Fibroblast of skin of left biceps (primary cell): ENCODE data around the gene HUS1.
"Not testable (repeated sequence)": the region's sequence is repeated elsewhere in the genome, so short reads cannot be mapped to it uniquely, and the experiment has no call there.

Experiments
- DNase-seq, 2 experiments: peaks; one replicate each; pipeline ENCODE4 v3.0.0-alpha.2; 2013; ENCODE audit warnings: low read depth in 2 of 2

Gene HUS1

DNA sequence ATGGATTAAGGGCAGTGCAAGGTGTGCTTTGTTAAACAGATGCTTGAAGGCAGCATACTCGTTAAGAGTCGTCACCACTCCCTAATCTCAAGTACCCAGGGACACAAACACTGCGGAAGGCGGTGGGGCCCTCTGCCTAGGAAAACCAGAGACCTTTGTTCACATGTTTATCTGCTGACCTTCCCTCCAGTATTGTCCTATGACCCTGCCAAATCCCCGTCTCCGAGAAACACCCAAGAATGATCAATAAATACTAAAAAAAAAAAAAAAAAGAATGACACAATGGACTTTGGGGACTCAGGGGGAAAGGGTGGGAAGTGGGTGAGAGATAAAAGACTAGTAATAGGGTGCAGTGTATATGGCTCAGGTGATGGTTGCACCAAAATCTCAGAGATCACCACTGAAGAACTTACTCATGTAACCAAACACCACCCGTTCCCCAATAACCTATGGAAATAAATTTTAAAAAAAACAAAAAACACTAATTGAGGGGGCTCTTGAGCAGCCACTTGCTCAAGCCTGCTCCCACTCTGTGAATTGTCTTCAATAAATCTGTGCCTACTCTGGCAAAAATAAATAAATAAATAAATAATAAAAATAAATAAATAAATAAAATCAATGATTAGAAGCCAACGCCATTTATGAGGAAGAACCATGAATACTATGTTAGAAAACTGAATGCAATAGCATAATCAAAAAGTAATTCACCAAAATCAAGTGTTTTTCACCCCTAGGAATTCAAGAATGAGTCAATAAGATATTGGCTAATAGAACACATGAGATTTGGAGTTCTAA is 56.1 kb downstream of the HUS1 start:
- DNase-seq, result not testable (repeated sequence)

DNA sequence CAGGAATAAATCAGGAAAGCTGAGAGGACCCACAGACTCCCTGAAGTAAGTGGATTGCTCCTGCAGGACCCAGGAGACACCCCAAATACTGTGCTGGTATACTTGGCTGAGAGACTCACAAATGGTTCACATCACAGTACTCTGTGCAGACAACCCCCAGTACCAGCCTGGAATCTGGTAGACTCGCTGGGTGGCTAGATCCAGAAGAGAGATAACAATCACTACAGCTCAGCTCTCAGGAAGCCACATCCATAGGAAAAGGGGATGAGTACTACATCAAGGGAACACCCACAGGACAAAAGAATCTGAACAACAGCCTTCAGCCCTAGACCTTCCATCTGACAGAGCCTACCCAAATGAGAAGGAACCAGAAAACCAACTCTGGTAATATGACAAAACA is 62.9 kb downstream of the HUS1 start:
- not testable (repeated sequence) for DNase-seq

DNA sequence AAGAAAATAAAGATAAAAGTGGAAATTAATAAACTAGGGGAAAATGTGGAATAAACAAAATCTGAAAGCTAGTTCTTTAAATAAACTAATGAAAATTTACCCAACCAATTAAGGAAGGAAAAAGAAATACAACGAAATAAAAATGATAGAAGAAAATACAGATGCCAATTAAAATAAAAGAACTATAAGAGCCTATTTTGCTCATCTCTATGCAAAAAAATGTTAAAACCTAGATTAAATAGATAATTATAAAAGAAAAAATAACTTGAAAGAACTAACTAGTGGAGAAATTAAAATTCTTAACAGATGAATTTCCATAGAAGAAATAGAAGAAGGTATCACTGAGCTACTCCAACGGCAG is 63.8 kb downstream of the HUS1 start:
- DNase-seq, result no peak

DNA sequence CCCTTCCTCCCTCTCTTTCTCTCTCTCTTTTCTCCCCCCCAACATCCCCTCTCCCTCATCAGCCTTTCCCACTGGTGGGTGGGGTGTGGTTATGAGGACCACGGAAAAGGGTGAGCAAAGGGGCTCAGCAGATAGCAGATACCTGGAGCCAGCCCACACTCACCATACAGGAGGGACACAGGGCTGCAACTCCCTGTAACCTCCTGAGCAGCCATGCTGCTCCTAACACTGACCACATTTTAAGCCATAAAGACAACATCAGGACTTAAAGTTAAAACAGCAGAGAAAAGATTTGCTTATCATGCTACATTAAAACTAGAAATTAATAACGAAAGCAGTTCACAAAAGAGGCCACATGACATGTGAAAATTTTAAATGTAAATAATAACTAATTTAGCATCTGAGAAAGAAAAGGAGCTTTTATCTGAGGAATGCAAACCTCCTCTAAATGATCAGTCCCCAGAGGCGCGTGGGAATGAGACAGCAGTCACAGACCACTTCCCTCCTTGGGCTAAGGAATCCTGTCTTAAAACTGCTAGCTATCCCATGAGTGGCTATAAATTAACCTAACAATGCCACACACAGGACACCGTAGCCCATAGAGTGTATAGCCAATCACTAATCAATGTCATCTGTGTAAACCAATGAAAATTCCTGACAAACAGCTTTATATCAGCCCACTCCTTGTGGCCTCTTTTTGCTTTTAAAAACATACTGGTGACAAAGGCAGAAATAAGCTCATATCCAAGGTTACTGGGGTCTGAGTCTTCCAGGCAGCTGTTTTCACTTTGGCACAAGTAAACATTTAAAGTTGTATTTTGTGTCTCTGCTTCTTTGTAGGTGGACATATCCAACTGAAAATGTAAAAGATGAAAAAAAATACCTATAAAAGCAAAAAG is 64.4 kb downstream of the HUS1 start:
- peak; percentile 31 to 38 for DNase-seq
